CD4-positive, CD25-positive, alpha-beta regulatory T cell (primary cell): ENCODE measurements around the gene GPLD1. TPM values are rescaled to one million over a fixed set of nuclear protein-coding genes. Genes with fewer than 3 reads are reported as not detected.
A peak's percentile ranks its signal among the peaks of the same experiment; 100 is the strongest.

Experiments
- ATAC-seq, 2 donors: fragments of 150-1000 bp; cut with Tn5 transposase; one replicate each; pipeline ENCODE4 v1.10.0; 2021; ENCODE audit warnings: low read depth in 2 of 2, moderate number of reproducible peaks in 2 of 2, moderate library complexity in 1 of 2
- DNase-seq, 3 donors: peaks; one replicate each; pipeline versions ENCODE4 v3.0.0 to v3.0.0-alpha.2; 2012 to 2022; ENCODE audit warnings: mixed read lengths in 1 of 3
- H3K27ac ChIP-seq: one replicate; pipeline ENCODE4 v1.7.0; 2013; ENCODE audit warnings: mild to moderate bottlenecking, low read length; ENCODE audit not compliant: insufficient read depth, poor library complexity, severe bottlenecking
- H3K27me3 ChIP-seq: one replicate; pipeline ENCODE4 v1.7.0; 2013; ENCODE audit warnings: low read length; ENCODE audit not compliant: control insufficient read depth, insufficient read depth
- H3K36me3 ChIP-seq: one replicate; pipeline ENCODE4 v1.7.0; 2013; ENCODE audit warnings: mild to moderate bottlenecking, low read length, moderate library complexity; ENCODE audit not compliant: control insufficient read depth, insufficient read depth
- H3K4me1 ChIP-seq: 2 replicates; pipeline ENCODE4 v1.7.0; 2013; ENCODE audit warnings: mild to moderate bottlenecking, low read length; ENCODE audit not compliant: insufficient read depth, control insufficient read depth, poor library complexity, severe bottlenecking
- H3K4me3 ChIP-seq: one replicate; pipeline ENCODE4 v1.7.0; 2013; ENCODE audit warnings: low read depth, mild to moderate bottlenecking, low read length, moderate library complexity
- H3K9me3 ChIP-seq, 2 experiments: 1 replicate in 1 of 2; 2 replicates in 1 of 2; pipeline ENCODE4 v1.7.0; 2013; ENCODE audit warnings: low read length in 2 of 2, mild to moderate bottlenecking in 1 of 2, moderate library complexity in 1 of 2; ENCODE audit not compliant: control insufficient read depth in 2 of 2
- H3K27ac Mint-ChIP-seq, 3 donors: one replicate each; pipeline ENCODE4 v1.8.0; 2020 to 2022; ENCODE audit warnings: mild to moderate bottlenecking in 3 of 3, mixed read lengths in 3 of 3, moderate library complexity in 2 of 3
- H3K27me3 Mint-ChIP-seq: one replicate; pipeline ENCODE4 v1.8.0; 2022; ENCODE audit warnings: mild to moderate bottlenecking, mixed read lengths
- H3K36me3 Mint-ChIP-seq: one replicate; pipeline ENCODE4 v1.8.0; 2020; ENCODE audit warnings: mixed read lengths
- H3K4me1 Mint-ChIP-seq, 4 donors: one replicate each; pipeline ENCODE4 v1.8.0; 2020 to 2022; ENCODE audit warnings: mixed read lengths in 4 of 4, mild to moderate bottlenecking in 1 of 4
- H3K4me3 Mint-ChIP-seq, 4 donors: one replicate each; pipeline ENCODE4 v1.8.0; 2020 to 2022; ENCODE audit warnings: mild to moderate bottlenecking in 4 of 4, mixed read lengths in 4 of 4, moderate library complexity in 3 of 4
- H3K9me3 Mint-ChIP-seq, 7 donors: one replicate each; pipeline ENCODE4 v1.8.0; 2020 to 2022; ENCODE audit warnings: mixed read lengths in 7 of 7, mild to moderate bottlenecking in 3 of 7, moderate library complexity in 2 of 7
- polyA plus RNA-seq, 4 donors: library from polyadenylated mRNA; unstranded; fragments of 300-500 nt; fragmentation: Illumina TruSeq; gene quantifications; one replicate each; pipeline ENCODE4 v1.2.3, GENCODE V29; 2021
- total RNA-seq: library from RNA; stranded (reverse); gene quantifications from one replicate; pipeline ENCODE4 v1.2.3, GENCODE V29; 2022

Gene GPLD1, protein sequence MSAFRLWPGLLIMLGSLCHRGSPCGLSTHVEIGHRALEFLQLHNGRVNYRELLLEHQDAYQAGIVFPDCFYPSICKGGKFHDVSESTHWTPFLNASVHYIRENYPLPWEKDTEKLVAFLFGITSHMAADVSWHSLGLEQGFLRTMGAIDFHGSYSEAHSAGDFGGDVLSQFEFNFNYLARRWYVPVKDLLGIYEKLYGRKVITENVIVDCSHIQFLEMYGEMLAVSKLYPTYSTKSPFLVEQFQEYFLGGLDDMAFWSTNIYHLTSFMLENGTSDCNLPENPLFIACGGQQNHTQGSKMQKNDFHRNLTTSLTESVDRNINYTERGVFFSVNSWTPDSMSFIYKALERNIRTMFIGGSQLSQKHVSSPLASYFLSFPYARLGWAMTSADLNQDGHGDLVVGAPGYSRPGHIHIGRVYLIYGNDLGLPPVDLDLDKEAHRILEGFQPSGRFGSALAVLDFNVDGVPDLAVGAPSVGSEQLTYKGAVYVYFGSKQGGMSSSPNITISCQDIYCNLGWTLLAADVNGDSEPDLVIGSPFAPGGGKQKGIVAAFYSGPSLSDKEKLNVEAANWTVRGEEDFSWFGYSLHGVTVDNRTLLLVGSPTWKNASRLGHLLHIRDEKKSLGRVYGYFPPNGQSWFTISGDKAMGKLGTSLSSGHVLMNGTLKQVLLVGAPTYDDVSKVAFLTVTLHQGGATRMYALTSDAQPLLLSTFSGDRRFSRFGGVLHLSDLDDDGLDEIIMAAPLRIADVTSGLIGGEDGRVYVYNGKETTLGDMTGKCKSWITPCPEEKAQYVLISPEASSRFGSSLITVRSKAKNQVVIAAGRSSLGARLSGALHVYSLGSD
- total RNA-seq: 1.7 TPM
- 1 to 10 TPM in 1 of 4 donors, under 1 TPM in 3; 0.36 to 1.3 (median 0.70) TPM for polyA plus RNA-seq

DNA sequence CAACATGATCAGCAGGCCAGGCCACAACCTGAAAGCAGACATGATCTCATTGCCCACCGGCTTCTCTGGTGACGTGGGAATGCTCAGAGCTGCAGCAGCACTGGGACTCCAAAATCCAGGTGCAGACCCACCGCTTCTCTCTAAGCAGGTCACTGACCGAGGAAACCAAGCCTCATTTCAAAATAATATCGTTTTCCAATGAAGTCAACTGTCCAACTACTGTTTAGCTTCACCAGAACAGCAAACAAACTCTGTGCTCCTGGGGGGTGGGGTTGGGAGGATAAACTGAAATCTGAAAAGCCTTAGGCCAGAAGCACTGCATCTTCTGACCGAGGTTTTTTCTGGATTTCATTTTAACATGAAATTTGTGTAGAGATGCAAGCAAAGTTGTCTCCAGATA, at the start of gene GPLD1:
Gene GPLD1, minus strand, starts transcription at position 109 of the 400 bp plus-strand sequence. Its CDS starts 67 bp downstream, at position 42.
- Histone ChIP-seq H3K4me3 (no peak within 1 kb of the TSS), H3K27me3 (no peaks in the 10 kb centered on the region), H3K9me3 (no peaks in the 10 kb centered on the region), H3K4me1 (peaks cover 8% of the 10 kb centered on the region), H3K36me3 (no peaks in the 10 kb centered on the region), H3K27ac (no peak within 1 kb of the TSS)
- Mint-ChIP-seq H3K4me3 (peak within 1 kb of the TSS in 1 of 4 donors; percentile 11), H3K4me1 (peaks cover 10 to 27% (median 17%) of the 10 kb centered on the region in 4 donors), H3K27ac (no peak within 1 kb of the TSS), H3K9me3 (no peaks in the 10 kb centered on the region), H3K36me3 (no peaks in the 10 kb centered on the region), H3K27me3 (no peaks in the 10 kb centered on the region)
- no peak for DNase-seq
- ATAC-seq: no peak

DNA sequence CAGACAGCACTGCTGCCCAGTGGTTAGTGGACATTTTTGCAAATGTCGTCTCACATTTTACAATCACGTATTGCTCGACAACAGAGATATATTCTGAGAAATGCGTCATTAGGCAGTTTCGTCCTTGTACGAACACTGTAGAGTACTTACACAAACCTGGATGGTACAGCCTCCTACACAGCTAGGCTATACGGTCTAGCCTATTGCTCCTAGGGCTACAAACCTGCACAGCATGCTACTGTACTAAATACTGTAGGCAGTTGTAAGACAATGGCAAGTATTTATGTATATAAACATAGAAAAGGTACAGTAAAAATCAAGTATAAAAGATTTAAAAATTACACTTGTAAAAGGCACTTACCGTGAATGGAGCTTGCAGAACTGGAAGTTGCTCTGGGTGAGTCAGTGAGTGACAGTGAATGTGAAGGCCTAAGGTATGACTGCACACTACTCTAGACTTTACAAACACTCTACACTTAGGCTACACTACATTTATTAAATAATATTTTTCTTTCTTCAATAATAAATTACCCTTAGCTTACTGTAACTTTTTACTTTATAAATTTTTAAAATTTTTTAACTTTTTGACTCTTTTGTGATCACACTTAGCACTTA, 48.5 kb upstream of the GPLD1 start:
- H3K9me3 ChIP-seq: no peaks in the 10 kb centered on the region
- H3K27ac ChIP-seq: no peak overlapping the region
- no peaks in the 10 kb centered on the region for H3K9me3 Mint-ChIP-seq
- H3K4me3 ChIP-seq: no peak overlapping the region
- peaks cover 13% of the 10 kb centered on the region for H3K36me3 Mint-ChIP-seq
- H3K27me3 ChIP-seq: no peaks in the 10 kb centered on the region
- ATAC-seq (no peak), DNase-seq (no peak)
- H3K27me3 Mint-ChIP-seq: no peaks in the 10 kb centered on the region
- no peak overlapping the region for H3K4me3 Mint-ChIP-seq
- H3K4me1 Mint-ChIP-seq: no peaks in the 10 kb centered on the region
- H3K4me1 ChIP-seq: no peaks in the 10 kb centered on the region
- no peak overlapping the region for H3K27ac Mint-ChIP-seq
- peaks cover 15% of the 10 kb centered on the region for H3K36me3 ChIP-seq

DNA sequence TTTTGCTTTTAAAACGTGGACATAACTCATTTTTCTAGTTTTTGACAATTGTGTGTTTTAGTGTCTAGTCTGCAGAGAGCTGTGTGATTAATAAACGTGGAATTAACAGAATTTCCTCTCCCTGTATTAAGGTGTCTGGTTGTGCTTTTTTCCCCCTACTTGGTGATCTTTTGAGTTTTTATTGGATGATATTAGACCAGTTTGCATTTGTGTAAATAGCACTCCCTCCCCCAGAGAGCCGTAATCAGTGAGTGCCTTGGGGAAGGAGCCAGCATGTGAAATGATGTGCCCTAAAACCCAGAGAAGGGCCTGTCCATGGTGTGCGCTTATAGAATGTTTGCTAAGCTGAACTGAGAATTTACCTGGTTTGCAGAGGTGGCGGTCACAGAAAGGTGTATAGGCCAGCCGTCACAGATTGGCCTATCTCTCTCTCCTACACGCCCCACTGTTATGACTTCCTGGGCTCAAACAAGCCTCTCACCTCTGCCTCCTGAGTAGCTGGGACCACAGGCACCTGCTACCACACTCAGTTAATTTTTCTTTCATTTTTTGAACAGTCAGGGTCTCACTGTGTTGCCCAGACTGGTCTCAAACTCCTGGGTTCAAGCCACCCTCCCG, 47.8 kb upstream of the GPLD1 start:
- H3K4me1 ChIP-seq: no peaks in the 10 kb centered on the region
- no peaks in the 10 kb centered on the region for H3K9me3 ChIP-seq
- ATAC-seq (no peak), DNase-seq (no peak)
- Mint-ChIP-seq H3K4me1 (no peaks in the 10 kb centered on the region), H3K27ac (no peak overlapping the region), H3K4me3 (no peak overlapping the region), H3K27me3 (no peaks in the 10 kb centered on the region), H3K9me3 (no peaks in the 10 kb centered on the region), H3K36me3 (peaks cover 19% of the 10 kb centered on the region)
- no peak overlapping the region for H3K27ac ChIP-seq
- H3K4me3 ChIP-seq: no peak overlapping the region
- no peaks in the 10 kb centered on the region for H3K27me3 ChIP-seq
- H3K36me3 ChIP-seq: peaks cover 15% of the 10 kb centered on the region

DNA sequence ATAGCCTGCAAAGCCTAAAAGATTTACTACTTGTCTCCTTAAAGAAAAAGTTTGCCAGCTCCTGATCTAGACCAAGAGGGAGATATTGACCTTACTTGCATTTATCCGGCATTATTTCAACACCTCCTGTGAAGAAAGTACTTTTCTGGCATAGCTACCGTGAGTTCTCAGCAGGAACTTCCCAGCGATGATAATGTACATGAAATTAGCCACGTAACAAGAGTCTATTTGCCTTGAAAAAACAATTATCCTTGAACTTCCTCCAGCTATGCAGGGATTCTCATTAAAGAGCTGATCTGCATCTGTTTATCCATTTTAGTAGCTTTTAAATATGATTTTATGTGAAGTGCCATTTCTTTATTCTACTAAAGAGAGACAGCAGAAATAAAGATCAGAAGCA, 47.1 kb upstream of the GPLD1 start:
- H3K4me3 Mint-ChIP-seq: no peak overlapping the region
- H3K4me1 Mint-ChIP-seq: no peaks in the 10 kb centered on the region
- Histone ChIP-seq H3K9me3 (no peaks in the 10 kb centered on the region), H3K4me3 (no peak overlapping the region), H3K36me3 (peaks cover 15% of the 10 kb centered on the region), H3K27ac (no peak overlapping the region), H3K4me1 (no peaks in the 10 kb centered on the region), H3K27me3 (no peaks in the 10 kb centered on the region)
- H3K27me3 Mint-ChIP-seq: no peaks in the 10 kb centered on the region
- no peak for ATAC-seq
- DNase-seq: no peak
- H3K27ac Mint-ChIP-seq: no peak overlapping the region
- peaks cover 24% of the 10 kb centered on the region for H3K36me3 Mint-ChIP-seq
- no peaks in the 10 kb centered on the region for H3K9me3 Mint-ChIP-seq

DNA sequence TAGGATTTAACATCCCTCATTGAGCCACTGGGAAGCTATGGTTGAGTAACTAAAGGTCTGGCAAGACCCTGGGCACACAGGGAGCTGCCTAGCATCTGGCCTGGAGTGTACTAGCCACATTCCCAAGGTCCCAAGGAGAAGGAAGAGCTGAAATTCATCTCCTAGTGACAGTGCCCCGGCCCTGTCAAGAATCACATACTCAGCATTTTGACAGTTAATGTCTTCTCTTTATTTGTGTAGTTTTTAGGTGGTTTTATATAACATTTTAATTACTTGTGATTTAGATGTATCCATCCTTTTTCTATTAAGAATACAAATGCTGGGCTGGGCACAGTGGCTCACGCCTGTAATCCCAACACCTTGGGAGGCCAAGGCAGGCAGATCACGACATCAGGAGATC, 45.8 kb upstream of the GPLD1 start:
- no peaks in the 10 kb centered on the region for H3K9me3 ChIP-seq
- no peak overlapping the region for H3K4me3 Mint-ChIP-seq

DNA sequence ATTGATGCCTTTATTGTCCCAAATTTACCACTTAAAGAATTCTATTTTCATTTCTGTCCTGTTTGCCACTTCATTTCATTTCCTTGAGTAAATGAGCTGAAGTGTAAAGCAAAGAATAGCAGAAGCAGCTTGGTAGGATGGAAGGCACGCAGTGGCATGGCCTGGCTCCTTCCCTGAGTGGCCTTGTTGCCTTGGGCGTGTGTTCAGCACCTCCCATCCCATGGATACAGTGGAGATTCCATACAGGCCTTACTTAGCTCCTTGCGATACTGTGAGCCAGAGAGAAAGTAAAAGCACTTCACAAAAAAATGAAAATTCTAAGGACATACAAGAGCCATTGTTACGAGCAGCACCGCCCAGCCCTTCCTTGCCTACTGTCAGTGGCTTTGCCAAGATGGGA, 45.0 kb upstream of the GPLD1 start:
- no peaks in the 10 kb centered on the region for H3K27me3 ChIP-seq
- no peaks in the 10 kb centered on the region for H3K27me3 Mint-ChIP-seq
- H3K4me3 Mint-ChIP-seq: no peak overlapping the region
- no peak overlapping the region for H3K27ac ChIP-seq
- DNase-seq (no peak), ATAC-seq (no peak)
- H3K9me3 Mint-ChIP-seq: no peaks in the 10 kb centered on the region
- no peaks in the 10 kb centered on the region for H3K4me1 ChIP-seq
- H3K4me1 Mint-ChIP-seq: no peaks in the 10 kb centered on the region
- peaks cover 15% of the 10 kb centered on the region for H3K36me3 ChIP-seq
- H3K4me3 ChIP-seq: no peak overlapping the region
- H3K9me3 ChIP-seq: no peaks in the 10 kb centered on the region
- H3K27ac Mint-ChIP-seq: no peak overlapping the region
- peaks cover 39% of the 10 kb centered on the region for H3K36me3 Mint-ChIP-seq

More for the DNA sequence above, 45.8 kb upstream of the GPLD1 start:
- ATAC-seq (no peak), DNase-seq (no peak)
- Mint-ChIP-seq H3K27ac (no peak overlapping the region), H3K4me1 (no peaks in the 10 kb centered on the region), H3K9me3 (no peaks in the 10 kb centered on the region), H3K27me3 (no peaks in the 10 kb centered on the region), H3K36me3 (peaks cover 34% of the 10 kb centered on the region)
- Histone ChIP-seq H3K4me3 (no peak overlapping the region), H3K36me3 (peaks cover 15% of the 10 kb centered on the region), H3K27me3 (no peaks in the 10 kb centered on the region), H3K27ac (no peak overlapping the region), H3K4me1 (no peaks in the 10 kb centered on the region)

DNA sequence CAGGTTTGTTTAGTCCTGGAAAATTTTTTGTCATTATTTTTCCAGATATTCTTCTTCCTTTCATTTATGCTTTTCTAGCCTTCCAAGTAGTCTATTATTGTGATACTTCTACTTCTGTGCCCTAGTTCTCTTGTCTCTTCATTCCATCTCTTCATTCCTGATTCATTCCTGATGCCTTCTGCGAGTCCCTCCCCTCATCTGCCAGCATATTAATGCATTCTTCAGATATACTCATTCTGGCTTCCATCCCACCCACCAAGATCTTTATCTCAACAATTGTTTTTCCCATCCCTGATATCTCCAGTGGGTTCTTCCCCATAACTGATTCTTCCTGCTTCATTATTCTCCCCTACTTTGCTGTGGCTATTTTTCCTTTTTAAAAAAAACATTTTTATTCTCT, 40.6 kb upstream of the GPLD1 start:
- Histone ChIP-seq H3K4me3 (no peak overlapping the region), H3K9me3 (no peaks in the 10 kb centered on the region), H3K36me3 (peaks cover 7% of the 10 kb centered on the region), H3K4me1 (no peaks in the 10 kb centered on the region), H3K27me3 (no peaks in the 10 kb centered on the region), H3K27ac (no peak overlapping the region)
- no peak for ATAC-seq
- no peak for DNase-seq
- Mint-ChIP-seq H3K4me1 (peaks cover 0 to 11% (median 2%) of the 10 kb centered on the region in 4 donors), H3K4me3 (no peak overlapping the region), H3K27me3 (no peaks in the 10 kb centered on the region), H3K27ac (peak overlapping the region in 1 of 3 donors; percentile 16), H3K9me3 (no peaks in the 10 kb centered on the region), H3K36me3 (peaks cover 39% of the 10 kb centered on the region)
